Activated T-cell treated with anti-CD3 and anti-CD28 coated beads for 24 hours (primary cell): ENCODE measurements around the gene FAM181A.

Source experiments
- DNase-seq: peaks from one replicate; pipeline ENCODE4 v3.0.0-alpha.2; 2020; ENCODE audit warnings: low read depth

FAM181A gene

DNA sequence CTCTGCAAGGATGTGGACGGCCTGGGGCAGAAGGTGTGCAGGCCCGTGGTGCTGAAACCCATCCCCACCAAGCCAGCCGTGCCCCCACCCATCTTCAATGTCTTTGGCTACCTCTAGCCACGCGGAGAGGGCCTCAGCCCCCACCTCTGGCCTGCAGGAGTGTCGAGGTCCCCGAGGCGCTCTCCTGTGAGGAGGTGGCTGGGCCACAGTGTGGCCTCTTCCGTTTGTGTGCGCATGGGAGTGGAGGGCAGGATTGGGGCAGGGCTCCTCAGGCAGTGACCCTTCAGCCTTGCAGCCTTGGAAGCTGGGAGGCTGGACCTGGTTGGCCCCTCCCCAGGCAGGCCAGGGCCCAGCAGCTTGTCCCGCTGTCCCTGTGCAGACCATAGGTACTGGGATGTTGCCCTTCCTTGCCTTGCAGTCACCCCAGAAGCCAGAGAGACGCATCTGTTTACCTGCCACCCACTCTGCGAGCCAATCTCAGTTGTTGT, 1.9 kb downstream of the FAM181A start:
- DNase-seq: no peak

GRCh38 chr14:93929657-93930056, 2.5 kb downstream of the FAM181A start:
- DNase-seq: no peak

DNA sequence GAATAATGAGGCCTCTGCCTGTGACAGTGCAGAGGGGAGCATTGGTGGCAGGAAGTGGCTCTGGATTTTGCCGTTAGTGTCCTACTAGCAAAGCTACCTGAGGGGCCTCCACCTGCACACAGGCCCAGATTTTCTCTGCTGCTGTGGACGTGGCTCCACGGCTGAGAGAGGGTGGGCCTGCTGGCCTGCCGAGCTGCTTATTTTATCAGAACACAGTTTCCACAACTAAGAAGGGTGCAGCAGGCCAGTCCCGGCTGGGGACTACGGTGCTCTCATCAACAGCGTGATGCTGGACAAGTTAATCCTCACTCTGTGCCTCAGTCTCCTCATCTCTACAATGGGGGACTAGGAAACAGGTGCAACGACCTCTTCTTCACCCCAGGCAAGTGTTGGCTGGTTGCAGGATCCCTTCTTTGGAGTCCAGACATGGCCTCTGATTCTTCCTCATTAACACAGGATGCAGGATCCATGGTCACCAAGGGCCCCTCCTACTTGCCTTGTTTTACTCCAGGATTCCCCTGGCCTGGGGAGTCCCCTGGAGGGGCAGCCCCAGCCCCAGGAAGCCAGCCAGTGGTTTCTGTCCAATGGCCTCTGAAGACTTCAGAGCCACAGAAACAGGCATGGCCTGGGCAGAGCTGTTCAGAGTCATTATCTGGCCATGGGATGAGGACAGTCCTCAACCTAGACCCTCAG, 3.3 kb downstream of the FAM181A start:
- DNase-seq: no peak

GRCh38 chr14:93930989-93931307, 3.8 kb downstream of the FAM181A start:
- DNase-seq: no peak

- no peak for DNase-seq
Observed at GRCh38 chr14:93932642-93933041, 5.5 kb downstream of the FAM181A start.

- DNase-seq: no peak
Observed at GRCh38 chr14:93935213-93935612, 8.1 kb downstream of the FAM181A start.

DNA sequence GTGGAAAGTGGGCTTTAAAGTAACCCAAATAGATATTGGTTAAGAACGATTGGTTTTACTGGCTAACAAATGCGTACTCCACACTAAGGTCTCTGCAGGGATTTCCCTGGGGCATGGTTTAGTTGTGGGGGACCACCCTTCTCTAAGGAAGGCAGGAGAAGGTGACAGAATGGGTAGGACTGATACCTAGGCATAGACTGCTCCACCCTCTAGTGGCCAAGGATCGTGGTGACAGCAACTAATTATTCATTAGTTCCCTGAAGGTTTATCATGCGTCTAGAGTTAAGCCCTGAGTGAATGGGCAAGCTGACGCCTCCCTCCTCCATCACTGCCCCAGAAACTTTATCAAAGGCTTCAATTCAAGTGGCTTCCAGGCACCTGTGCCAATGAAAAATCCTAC, 9.1 kb downstream of the FAM181A start:
- DNase-seq: no peak

GRCh38 chr14:93936926-93937325, 9.8 kb downstream of the FAM181A start:
- DNase-seq: no peak

GRCh38 chr14:93937519-93937918, 10.4 kb downstream of the FAM181A start:
- DNase-seq: no peak

GRCh38 chr14:93938751-93939303, 11.7 kb downstream of the FAM181A start:
- no peak for DNase-seq

DNA sequence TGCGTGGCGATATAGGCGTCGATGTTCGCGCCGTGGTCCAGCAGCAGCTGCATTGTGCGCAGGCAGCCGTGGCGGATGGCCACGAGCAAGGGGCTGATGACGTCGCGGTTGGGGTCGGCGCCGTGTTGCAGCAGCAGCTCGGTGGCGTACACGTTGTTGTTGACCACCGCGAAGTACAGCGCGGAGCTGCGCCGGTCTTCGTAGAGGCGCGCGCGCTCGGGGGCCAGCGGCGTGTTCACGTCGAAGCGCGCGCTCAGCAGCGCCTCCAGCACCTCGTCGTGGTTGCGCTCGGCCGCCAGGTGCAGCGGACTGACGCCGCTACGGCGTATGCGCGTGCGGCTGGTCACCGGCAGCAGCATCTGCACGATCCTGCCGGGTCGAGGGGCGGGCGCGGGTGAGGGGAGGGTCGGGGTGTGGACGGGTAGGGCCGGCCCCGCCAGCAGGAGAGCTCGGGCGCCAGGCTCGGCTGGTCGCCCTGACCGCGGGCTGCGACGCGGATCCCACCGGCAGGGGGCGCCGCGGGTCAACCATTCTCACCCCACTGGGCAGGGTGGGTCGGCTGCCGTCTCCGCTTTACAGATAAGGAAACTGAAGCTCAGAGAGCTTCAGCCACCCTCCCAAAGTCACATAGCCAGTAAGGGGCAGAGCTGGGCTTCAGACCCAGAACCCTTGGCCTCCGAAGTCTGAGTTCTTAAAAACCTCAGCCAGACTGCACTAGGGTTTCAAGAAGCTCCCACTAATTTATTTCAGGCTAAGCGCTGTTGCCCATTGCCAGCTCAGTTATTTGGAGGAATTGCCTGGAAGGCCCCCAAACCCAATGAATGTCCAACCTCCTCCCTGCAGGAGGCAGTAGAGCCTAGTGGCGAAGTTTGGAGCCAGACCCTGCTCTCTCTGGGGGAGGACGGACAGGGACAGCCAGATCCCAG, 12.4 kb downstream of the FAM181A start:
- DNase-seq: peak; percentile 88

DNA sequence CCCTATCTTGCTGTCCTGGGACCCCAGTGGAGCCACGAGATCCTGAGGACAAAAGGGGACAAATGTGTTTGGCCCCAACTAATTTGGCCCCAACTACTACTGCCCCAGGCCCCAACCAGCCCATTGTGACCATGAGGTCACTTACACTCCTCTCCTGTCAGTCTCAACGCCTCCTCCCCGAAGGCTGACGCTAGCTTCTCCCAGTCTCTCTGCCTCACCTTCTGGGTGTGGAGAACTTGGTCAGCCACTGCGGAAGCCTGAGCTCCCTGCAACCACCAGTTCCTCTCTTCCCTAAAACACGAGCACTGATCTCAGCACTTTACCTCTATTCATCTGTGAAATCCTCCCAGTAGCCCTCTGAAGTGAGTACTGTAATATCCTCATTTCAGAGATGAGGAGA, 13.3 kb downstream of the FAM181A start:
- DNase-seq: no peak

GRCh38 chr14:93941293-93941910, 14.3 kb downstream of the FAM181A start:
- no peak for DNase-seq

DNA sequence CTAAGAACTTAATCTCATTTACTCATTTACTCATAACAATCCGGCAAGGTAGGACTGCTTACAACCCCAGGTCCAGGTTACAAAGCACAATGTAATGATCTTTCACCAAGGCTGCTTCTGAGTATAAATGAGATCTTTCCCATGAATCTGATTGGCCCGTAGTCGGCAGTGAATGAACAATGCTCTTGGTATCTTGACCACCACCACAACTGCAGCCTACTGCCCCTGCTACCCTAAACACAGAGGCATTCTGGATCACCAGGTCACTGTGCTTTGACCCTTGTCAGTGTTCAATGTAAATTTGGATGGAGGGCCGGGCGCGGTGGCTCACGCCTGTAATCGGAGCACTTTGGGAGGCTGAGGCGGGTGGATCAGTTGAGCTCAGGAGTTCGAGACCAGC, 15.9 kb downstream of the FAM181A start:
- DNase-seq: no peak

GRCh38 chr14:93943930-93944329, 16.8 kb downstream of the FAM181A start:
- no peak for DNase-seq

DNA sequence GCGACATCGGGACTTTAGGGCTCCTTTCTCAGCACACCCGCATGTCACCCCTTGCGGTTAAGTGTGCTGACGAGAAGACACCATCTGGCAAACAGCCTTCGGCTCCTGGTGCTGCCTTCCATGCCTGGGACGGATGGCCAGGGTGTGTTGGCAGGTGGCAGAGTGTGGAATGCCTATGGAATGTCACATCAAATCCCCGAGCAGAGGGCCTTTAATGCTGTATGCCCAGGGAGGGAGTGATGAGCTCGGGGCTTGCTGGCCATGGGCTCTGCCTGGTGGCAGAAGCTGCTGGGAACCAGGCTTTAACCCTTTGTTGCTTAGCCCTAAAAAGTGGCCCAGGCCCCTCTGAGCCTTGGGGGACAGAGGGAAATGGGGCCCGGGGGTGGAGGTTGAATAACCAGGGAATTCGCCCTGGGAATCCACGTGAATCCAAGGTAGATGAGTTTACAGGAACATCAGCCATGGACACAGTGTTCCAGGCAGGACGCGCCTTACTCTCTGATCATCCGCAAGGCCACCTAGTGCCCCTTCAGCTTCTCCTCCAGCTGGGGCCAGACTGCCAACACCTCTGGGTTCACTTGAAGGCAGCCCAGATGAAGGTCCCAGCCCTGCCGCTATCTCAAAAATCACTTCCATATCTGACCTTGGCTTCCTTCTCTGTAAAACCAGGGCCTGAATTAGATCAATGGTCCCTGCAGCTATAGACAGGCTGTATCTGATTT, 17.4 kb downstream of the FAM181A start:
- DNase-seq: no peak

- no peak for DNase-seq
Observed at GRCh38 chr14:93945070-93945399, 17.9 kb downstream of the FAM181A start.

DNA sequence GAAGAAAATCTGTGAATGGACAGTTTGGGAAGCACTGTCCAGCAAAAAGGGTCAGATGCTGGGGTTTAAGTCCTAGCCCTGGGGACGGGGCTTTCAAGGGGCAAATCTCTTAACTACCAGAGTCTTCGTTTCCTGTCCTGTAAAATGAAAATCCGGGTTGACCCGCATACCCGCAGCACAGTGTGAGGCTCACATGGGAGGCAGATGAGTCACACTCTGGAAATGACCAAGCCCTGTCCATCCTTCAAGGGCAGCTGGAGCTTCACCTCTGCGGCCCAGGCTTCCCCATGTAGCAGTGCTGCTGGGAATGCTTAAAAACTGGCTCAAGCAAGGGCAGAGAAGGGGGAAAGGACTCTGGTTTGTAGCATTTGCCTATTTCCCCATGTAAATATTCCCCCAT, 19.0 kb downstream of the FAM181A start:
- DNase-seq: no peak

DNA sequence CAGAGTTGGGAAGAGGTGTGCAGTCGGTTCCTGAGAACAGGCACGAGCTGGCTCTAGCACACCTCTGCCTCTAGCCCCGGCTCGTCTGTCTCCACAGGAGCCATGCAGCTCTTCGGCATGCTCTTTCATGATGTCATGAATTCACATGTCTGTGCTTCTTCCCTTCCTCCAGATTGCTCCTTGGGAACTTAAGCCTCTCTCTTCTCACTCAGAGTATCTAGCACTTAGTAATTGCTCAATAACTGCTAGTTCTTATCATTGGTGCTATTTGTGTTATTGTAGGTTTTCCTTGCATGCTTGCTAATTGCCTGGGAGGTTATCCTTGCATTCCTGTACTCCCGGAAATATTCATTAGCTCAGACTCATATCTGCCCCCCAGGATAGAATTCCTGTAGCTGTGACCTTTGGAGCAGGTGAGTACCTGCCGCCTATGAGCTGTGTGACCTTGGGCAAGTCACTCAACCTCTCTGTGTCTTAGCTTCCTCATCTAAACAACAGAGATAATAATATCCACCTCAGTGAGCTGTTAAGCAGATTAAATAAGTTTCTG, 19.5 kb downstream of the FAM181A start:
- DNase-seq: no peak

- DNase-seq: no peak
Observed at GRCh38 chr14:93947282-93947681, 20.1 kb downstream of the FAM181A start.

DNA sequence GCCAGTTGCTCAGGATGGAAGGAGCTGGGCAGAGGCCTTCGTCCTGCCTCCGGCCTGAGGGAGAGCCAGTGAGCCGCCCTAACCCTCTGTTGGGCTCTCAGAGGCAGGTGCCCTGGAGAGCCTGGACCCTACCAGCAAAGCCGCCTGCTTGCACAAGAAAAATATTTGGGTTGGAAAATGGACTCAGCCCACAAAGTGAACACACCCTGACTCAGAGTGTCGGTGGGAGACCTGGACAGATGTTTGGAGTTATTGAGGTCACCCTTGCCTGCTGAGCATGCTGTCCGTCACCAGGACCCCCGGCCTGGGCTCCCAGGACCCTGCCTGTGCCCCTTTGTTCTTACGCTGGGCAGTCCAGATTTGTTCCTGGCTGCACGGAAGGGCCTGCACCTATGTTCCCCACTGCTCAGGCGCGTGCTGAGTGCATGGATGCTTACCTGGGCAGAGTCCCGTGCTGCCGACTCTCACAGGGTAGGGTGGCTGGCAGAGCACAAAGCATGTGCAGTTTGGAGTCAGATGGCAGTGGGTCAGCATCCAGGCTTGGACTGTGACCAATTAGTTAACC, 22.4 kb downstream of the FAM181A start:
- DNase-seq: no peak
